OCI-M1 (cell line): Measurements from ENCODE around the gene SERTAD2.
A peak's percentile ranks its signal among the peaks of the same experiment; 100 is the strongest.

Experiments
- DNase-seq: peaks from one replicate; lab custom pipeline; 2025; lab: John Stamatoyannopoulos, UW

Gene SERTAD2

DNA sequence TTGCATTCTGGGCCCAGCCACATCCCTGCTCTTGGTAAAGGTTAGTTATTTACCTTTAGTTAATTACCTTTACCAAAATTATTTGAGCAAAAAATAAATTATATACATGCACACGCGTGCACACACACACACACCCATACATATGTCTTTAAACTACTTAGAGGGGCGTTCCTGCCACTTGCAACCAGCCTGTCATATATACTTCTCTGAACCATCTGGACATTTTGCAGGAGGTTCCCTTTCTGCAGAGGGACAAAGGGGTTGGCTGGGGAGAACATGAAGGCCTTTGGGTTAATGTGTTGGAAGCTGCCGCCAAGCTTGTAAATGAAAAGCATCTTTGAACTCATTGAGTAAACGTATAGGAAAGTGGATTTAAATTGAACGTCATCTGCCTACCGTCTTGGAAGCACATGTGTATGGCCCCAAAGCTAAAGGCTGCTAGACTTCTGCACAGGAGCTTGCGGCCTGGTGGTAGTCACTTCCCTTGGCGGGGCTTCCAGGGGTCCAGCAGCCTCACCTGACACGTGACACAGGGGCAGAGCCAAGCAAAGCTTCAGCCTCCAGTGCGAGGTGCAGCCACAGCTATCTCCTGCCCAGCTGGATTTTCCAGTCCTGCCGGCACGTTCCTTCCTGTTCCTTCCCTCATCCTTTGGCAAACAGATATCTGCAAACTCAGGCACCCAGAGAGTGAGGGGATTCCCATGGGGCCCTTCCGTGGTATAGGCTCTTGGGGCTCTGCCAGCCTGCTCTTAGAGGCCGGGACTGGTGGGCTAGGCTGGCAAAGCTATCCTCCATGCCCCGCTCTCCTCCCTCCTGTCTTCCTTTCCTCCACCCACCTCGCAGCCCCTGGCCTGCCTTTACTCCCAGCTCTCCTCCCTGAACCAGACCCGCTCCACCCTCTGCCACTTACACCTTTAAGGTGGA, 46.1 kb downstream of the SERTAD2 start:
- DNase-seq = no peak

DNA sequence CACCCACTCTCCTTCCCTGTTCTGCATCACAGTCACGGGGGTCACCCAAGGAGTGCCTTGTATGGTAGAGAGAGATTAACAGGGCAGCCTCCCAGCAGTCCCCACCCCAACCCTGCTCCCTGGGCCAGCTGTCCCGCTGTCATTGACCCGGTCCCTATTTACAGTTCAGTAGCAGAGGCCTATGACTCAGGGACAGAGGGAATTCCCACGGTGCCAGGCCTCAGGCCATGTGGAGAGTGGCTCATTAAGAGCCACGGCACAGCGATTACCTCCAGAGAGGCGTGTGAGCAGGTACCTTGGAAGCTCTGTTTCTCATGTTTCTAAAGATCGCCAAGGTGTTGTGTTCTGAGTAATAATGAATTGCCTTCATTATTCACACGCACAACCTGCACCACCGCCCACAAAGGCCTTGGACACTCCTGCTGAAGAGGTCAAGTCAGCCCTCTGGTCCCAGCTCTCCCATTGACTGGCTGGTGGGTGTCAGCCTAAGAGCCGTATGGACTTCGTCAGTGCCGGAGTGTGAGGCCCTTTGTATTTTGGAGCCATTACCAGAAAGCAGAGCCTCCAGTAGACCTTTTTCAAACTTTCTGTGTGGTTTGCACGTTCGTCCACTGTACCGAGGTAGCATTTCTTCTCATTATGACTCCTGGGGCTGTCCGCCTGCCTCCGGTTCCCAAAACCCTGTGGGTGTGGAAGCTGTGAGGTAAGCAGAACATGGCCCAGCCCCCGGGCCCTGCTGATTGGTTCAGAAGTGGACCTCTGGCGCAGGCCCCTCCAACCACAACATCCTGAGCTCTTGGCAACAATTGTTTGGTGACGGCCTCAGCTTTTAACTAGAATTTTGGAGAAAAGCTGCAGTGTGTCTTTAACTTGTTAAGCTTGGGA, 47.0 kb downstream of the SERTAD2 start:
- peak; percentile 89 for DNase-seq

DNA sequence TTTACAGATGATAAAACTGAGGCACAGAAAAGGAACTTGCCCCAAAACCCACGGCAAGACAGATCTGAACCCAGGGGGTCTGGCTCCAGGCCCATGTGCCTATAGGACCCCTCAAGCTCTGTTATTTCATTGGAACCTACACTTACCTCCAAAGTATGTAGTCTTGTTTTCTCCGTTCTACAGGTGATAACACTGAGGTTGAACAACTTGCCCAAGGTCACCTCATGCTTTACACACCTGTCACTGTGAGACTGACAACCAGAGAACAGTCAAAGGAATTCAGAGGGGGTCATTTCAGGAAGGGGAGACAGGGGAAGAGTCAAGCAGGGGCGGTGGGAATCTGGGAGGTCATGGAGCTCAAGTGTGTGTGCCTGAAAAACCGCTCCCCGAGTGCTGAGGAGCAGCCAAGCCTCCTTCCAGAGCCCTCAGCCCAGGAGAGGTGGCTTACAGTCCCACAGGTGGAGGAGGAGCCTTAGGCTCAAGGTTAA, 47.7 kb downstream of the SERTAD2 start:
- DNase-seq = no peak

DNA sequence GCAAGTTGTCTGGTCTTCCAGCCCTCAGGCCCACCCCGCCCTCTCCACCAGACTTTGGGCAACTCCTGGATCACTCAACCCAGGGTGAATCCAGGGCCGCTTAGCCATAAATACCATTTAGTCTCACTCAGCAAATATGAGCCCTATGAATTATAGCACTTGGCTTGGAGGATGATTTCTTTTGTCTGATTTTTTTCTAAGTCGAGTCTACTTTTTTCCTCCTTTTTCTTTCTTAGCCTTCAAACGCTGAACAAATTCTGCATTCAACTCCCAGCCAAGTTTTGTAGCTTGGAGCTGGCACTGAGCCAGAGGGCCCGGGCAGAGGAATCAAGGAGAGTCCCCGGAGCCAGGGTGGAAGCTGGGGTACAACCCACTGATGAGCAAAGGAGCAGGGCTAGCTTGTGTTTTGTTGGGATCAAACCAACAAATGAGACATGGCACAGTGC, 48.7 kb downstream of the SERTAD2 start:
- DNase-seq = no peak

DNA sequence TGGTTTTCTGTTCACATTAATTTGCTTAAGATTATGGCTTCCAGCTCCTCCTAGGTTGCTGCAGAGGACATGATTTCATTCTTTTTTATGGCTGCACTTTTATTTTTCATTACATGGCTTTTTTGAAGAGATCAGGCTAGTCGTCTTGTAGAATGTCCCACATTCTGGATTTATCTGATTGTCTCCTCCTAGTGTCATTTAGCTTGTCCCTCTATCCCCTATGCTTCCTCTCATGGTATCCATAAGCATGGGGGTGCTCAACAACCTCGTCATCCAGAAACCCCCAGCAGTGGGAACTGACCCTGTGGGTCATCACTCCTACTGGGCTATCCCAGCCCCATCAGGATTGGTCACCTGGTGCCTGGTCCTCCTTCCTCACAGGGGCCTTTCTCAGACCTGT, 49.6 kb downstream of the SERTAD2 start:
- DNase-seq = no peak

DNA sequence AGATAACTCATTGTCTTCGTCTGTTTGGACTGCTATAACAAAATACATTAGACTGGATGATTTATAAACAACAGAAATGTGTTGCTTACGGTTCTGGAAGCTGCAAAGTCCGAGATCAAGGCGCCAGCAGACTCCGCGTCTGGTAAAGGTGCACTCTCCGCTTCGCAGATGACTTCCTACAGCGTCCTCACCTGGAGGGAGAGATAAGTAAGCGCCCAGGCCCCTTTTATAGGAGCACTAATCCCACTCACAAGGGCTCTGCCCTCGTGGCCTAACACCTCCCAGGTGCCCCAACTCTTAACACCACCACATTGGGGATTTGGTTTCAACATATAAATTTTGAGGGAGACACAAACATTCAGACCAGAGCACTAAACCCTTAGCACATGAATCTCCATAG, 51.3 kb downstream of the SERTAD2 start:
- DNase-seq = no peak

DNA sequence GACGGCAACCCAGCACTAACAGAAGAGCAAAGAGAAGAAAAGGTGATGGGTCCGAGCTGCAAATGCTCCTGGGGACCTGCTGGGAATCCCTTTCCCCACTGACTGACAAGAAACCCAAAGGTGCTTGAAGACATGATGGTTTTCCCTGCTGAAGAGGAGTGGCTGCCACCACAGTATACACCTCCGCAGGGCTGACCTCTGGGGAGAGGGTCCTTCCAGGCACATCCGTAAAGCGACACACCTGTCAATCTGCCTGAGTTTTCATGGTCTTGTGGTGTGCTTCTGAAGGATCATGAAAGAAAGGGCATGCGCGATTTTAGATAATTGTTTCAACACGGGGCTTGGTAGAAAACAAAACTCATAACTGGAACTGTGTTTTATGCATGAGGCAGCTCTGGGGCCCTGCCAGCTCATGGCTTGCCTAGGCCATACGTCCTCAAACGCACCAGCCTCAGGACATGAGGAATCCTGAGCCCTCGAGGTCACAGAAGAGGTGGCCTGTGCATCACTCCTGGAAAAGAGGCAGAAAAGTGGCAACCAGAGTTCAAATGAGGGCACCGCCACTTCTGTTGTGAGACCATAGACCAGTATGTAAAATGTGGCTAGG, 51.8 kb downstream of the SERTAD2 start:
- no peak for DNase-seq

DNA sequence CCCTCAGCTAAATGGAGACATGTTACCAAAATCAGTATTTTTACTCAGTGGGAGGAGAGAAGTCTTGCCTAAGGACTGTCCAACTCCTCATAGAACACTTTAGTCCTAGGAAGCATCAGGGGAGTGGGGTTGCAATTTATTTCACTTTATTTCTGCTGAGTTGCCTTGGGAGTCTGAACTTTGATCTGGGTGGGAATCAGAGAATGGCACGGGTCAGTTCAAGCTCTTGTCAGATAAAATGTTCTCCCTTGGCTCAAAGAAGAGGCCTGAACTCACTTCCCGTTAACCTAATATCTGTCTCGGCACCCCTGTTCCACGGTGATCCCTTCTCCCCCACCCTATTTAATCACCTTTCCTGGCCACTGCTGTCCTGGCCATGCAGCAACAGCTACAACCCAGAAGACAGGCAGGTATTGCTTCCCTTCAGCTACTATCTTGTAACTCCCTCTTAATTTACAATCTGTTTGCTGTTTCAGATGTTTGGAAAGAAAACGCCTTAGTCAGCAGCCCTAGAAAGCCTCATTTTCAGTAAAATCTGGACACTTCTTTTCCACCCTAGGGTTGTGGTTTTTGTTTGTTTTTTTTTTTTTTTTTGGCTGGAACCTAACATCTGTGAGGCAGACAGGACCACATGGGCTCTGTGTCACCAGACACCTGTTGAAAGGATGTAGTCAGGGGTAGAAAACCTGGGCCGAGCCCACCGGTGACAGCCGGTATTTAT, 52.5 kb downstream of the SERTAD2 start:
- no peak for DNase-seq

DNA sequence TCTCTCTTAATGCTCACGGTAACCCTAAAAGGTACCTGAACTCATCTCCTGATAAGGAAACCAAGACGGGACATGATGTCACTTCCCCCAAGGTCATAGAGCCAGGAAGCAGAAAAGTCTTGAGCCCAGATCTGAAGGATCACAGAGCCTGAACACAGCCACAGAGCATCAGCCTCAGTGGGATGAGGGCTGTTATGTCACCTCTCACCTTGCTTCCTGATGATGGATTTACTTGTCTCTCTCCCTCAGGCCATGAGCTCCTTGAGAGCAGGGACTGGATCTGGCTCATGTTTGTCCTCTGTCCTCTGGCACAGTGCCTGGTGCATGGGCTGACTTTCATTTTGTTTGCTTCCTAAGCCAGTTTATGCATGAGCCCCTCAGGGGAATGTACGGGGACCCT, 54.2 kb downstream of the SERTAD2 start:
- DNase-seq = no peak

DNA sequence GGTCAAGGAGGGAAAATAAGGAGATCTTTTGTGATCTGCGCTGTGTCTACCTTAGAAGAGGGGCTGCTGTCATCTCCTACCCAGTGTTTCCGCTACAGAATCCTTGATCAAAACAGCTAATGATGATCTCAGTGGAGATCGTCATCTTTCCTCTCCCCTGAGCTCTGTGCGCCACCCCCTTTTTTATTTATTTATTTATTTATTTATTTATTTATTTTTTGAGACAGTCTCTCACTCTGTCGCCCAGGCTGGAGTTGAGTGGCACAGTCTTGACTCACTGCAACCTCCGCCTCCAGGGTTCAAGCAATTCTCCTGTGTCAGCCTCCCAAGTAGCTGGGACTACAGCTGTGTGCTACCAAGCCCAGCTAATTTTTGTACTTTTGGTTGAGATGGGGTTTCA, 55.5 kb downstream of the SERTAD2 start:
- DNase-seq = no peak

DNA sequence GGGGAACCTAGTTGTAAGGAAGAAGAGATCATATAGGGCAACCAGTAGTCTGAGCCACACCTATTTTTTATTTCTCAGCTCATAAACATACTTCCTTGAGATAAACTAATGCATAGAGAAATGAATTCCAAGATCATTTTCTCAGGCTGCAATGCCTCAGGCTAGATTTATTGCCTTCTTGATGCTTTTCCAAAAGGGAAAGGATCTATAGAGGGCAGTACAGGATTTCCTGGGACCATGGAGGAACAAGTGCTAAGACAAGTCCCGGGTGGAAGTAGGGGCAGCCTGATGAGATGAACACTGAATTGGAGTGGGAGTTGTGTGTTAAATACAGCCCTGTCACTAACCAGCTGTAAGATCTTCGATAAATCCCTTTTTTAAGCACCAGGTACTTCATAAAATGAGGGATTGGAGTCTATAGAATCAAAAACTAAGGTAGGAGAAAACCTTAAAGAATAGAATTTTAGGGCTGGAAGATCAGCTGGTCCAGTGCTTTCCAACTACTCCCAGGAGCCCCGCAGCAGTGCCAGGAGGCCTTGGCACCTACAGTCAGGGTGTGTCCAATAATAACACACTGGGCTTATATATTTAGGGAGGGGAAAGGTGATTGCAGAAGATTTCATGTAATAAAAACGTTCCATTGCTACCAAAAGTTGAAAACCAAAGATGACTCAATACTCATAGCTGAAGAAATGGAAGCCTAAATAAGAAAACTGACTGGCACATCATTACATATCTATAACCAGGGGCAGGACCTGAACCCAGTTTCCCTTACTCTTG, 58.1 kb downstream of the SERTAD2 start:
- peak; percentile 38 for DNase-seq

DNA sequence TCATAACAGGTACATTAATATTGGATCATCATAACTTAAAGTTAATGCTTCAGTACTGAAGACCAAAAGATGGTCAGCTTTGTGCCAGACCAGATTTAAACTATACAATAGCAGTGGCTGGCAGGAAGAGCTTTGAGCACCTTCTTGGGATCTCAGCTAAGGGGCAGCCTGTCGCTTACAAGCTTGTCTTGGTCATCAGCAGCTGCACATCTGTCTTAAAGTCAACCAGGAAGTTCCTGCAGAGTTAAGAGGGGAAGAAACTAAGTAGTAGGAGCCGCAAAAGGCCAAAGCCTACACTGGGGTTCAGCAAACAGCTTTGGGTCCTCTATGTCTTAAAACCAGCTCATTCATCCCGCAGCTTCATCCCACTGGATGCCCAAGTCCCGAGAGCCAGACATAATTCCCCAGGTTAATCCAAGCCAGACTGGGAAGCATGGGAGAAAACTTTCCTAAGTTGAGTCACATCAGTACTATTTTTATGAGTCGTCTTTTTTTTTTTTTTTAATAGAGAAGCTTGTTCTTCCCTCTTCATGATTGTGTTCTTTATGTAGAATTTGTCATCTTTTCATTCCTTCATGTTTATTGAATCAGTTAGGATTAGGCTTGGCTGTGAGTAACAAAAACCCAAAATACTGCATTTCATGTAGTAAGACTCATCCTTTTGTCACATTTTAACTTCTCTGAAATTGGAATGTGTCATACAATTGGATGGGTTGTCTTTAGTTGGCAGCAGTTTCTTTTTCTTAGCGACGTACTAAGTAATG, 59.3 kb downstream of the SERTAD2 start:
- no peak for DNase-seq

DNA sequence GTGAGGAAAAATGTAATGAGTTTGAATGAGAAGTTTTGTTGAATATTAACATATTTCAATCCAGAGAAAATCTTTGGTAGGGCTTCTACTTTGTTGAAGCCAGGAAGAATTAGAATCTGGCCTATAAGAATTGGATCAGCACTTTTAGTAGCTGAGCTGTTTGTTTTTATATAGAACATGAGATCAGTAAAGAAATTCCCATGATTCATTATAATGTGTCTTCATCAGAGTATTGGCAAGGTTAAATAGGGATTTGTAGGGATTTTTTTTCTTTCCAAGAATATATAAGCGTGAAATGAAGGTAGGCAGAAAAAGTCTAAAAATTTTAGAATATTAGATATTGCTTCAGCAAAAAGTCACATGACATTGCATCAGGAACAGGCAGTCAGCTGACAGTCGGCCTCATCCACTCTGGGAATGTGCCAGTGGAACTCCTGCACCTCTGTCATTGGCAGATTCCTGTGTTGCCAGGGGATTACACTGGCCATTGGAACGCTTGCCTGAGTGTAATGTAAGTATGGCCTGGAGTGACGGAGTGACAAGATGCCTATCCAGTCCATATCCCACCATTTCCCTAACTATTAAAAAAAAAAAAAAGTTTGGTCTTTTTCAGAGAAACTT, 60.6 kb downstream of the SERTAD2 start:
- DNase-seq = no peak

DNA sequence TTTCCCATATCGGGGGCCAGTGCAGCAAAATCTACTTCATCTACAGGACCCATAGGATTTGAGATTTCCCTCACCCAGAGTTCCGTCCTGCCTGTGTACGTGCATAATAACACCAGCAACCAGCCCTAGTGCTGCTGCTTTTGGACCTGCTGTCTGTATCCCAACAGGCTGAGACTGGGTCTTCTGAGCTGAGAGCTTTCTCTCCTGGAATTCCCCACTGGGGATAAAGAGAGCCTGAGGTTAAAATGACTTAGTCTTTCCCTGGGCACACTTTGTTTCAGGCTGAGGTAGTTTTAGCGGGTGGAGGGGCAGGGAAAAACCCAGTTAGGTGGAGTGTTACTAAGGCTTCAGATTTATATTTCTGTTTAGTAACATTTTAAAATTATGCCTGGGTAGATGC, 62.5 kb downstream of the SERTAD2 start:
- no peak for DNase-seq

DNA sequence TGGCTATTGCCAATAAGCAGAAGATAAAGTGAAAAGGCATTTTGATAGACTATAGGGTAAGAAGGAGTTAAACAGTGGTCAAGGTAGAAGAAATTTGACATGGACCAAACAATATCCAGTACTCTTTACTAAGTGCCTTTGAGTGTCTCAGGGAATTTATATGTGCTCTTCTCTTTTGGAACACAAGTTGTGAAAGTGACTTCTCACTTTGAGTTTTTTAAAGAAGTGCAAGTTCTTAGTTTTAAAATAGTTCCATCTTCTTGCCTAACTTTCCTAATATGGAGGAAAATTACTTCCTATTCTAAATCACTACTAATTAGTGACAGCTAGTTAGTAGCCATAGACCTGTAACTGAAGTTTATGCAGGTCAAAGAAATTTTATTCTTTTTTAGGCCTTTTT, 66.2 kb downstream of the SERTAD2 start:
- DNase-seq = no peak

DNA sequence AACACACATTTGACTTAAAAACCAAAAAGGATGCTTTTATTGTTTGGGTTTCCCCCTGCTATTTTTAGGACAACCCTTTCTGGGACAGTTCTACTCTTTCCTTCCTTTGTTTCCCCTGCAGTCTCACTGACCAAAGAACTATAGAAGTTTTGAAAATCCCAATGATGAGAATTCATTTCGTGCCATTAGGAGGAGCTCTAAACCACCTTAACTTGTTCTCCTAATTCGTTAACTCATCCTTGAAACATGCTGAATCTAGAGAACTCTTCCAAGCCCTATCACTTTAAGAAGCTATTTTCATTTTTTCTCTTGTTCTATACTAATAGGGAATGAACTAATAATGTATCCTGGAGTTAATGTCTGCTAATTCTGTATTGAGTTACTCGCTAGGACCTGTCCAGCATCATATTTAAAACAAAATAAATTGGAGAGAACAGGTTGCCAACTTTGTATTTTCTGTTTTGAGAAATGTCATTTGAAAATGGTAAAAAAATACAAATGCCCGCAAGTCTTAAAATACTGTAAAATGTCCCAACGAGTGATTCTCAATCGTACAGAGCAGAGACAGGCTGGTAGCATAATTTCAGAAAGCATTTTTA, 66.7 kb downstream of the SERTAD2 start:
- peak; percentile 63 for DNase-seq

DNA sequence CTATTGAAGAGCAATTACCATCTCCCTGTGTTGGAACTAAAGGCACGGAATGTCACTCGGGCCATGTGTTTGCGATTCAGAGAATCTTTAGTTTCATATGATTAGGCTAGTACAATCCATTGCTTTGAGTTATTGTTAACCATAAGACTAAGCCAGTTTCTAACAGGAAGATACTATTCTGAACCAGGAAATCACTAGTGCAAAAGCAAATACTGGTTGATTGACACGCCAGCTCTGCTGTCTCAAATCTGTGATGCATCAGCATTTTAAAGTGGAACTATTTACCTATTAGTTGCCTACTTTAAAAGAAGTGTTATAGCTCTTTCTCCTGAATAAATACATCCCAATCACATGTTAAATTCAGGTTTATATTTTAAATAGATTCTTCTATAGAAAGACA, 67.7 kb downstream of the SERTAD2 start:
- DNase-seq = no peak

DNA sequence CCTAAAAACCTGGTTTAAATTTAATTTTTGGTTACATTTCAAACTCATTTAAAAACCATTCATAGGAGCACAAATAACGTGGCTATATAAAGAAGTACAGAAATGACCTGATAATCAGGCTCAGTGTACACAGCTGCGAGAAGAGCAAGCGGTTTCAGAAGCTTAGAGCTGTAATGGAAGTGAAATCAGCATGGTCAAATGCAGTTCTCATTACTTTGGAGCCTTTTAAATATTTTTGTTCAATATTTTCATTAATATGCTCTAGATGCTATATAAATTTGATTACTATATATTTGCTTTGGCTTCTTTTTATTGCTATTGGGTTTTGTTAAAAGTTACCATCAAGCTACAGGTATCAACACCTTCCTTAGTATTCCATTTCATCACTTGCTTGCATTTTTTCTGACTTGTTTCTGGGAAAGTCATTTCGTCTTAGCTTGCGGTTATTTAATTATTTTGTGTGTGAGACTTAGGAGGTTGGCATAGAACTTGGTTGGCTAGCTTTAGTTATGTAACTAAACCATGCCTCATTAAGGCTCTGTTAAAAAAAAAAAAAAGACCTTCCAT, 70.9 kb downstream of the SERTAD2 start:
- DNase-seq = no peak
